Measurements from ENCODE around the gene HDGFL3.

HDGFL3 gene

GRCh38 chr15:83119968-83120581, 87.5 kb downstream of the HDGFL3 start:
- no peak overlapping the region for H3K9ac ChIP-seq (ENCODE audit: low read length)
- H2AFZ ChIP-seq (ENCODE audit: low read depth, low read length) = no peak overlapping the region
- no peaks in the 10 kb centered on the region for H3K9me3 ChIP-seq (ENCODE audit: insufficient read depth, low read length)
- TF ChIP-seq CTCF (IDR thresholded peaks at IDR 0.05; ENCODE audit: low read depth, low read length) (no peak), EZH2phosphoT487 (IDR thresholded peaks at IDR 0.05; ENCODE audit: low read depth) (no peak)
- peaks cover 4% of the 10 kb centered on the region for H3K36me3 ChIP-seq (replicated peaks; ENCODE audit: low read depth, low read length)
- peaks cover 16% of the 10 kb centered on the region for H3K4me1 ChIP-seq (ENCODE audit: low read length)
- no peaks in the 10 kb centered on the region for H3K79me2 ChIP-seq (ENCODE audit: low read length)
- no peaks in the 10 kb centered on the region for H4K20me1 ChIP-seq (ENCODE audit: insufficient read depth, low read length)
- no peaks in the 10 kb centered on the region for H3K27me3 ChIP-seq (ENCODE audit: low read depth, low read length)
- no peak overlapping the region for H3K4me3 ChIP-seq (ENCODE audit: low read length)
- H3K4me2 ChIP-seq (ENCODE audit: low read length) = no peak overlapping the region
- H3K27ac ChIP-seq (ENCODE audit: low read length) = no peak overlapping the region

- Histone ChIP-seq H3K4me2 (ENCODE audit: low read length) (no peak overlapping the region), H3K9ac (ENCODE audit: low read length) (no peak overlapping the region), H3K4me3 (ENCODE audit: low read length) (no peak overlapping the region), H2AFZ (ENCODE audit: low read depth, low read length) (no peak overlapping the region), H3K79me2 (ENCODE audit: low read length) (no peaks in the 10 kb centered on the region), H3K27me3 (ENCODE audit: low read depth, low read length) (no peaks in the 10 kb centered on the region), H3K9me3 (ENCODE audit: insufficient read depth, low read length) (no peaks in the 10 kb centered on the region), H3K27ac (ENCODE audit: low read length) (no peak overlapping the region), H4K20me1 (ENCODE audit: insufficient read depth, low read length) (no peaks in the 10 kb centered on the region), H3K4me1 (ENCODE audit: low read length) (peaks cover 16% of the 10 kb centered on the region), H3K36me3 (replicated peaks; ENCODE audit: low read depth, low read length) (peaks cover 10% of the 10 kb centered on the region)
- TF ChIP-seq CTCF (IDR thresholded peaks at IDR 0.05; ENCODE audit: low read depth, low read length) (no peak), EZH2phosphoT487 (IDR thresholded peaks at IDR 0.05; ENCODE audit: low read depth) (no peak)
These were observed 88.7 kb downstream of the HDGFL3 start for GRCh38 chr15:83118968-83119367.

- no peak for TF ChIP-seq EZH2phosphoT487 (IDR thresholded peaks at IDR 0.05; ENCODE audit: low read depth)
- no peak for TF ChIP-seq CTCF (IDR thresholded peaks at IDR 0.05; ENCODE audit: low read depth, low read length)
- H3K4me1 ChIP-seq (ENCODE audit: low read length) = peaks cover 16% of the 10 kb centered on the region
- H3K4me3 ChIP-seq (ENCODE audit: low read length) = no peak overlapping the region
- H2AFZ ChIP-seq (ENCODE audit: low read depth, low read length) = no peak overlapping the region
- no peak overlapping the region for H3K4me2 ChIP-seq (ENCODE audit: low read length)
- H3K9ac ChIP-seq (ENCODE audit: low read length) = no peak overlapping the region
- no peaks in the 10 kb centered on the region for H3K27me3 ChIP-seq (ENCODE audit: low read depth, low read length)
- no peaks in the 10 kb centered on the region for H3K9me3 ChIP-seq (ENCODE audit: insufficient read depth, low read length)
- peaks cover 11% of the 10 kb centered on the region for H3K36me3 ChIP-seq (replicated peaks; ENCODE audit: low read depth, low read length)
- no peaks in the 10 kb centered on the region for H3K79me2 ChIP-seq (ENCODE audit: low read length)
- H4K20me1 ChIP-seq (ENCODE audit: insufficient read depth, low read length) = no peaks in the 10 kb centered on the region
- H3K27ac ChIP-seq (ENCODE audit: low read length) = no peak overlapping the region
These were observed 89.3 kb downstream of the HDGFL3 start for GRCh38 chr15:83118291-83118827.

- Histone ChIP-seq H3K4me2 (ENCODE audit: low read length) (peak overlapping the region; percentile 61), H3K9me3 (ENCODE audit: insufficient read depth, low read length) (no peaks in the 10 kb centered on the region), H3K9ac (ENCODE audit: low read length) (no peak overlapping the region), H3K79me2 (ENCODE audit: low read length) (no peaks in the 10 kb centered on the region), H3K4me3 (ENCODE audit: low read length) (peak overlapping the region; percentile 20), H4K20me1 (ENCODE audit: insufficient read depth, low read length) (no peaks in the 10 kb centered on the region), H3K4me1 (ENCODE audit: low read length) (peaks cover 16% of the 10 kb centered on the region), H3K27me3 (ENCODE audit: low read depth, low read length) (no peaks in the 10 kb centered on the region), H3K36me3 (replicated peaks; ENCODE audit: low read depth, low read length) (peaks cover 11% of the 10 kb centered on the region), H2AFZ (ENCODE audit: low read depth, low read length) (no peak overlapping the region), H3K27ac (ENCODE audit: low read length) (peak overlapping the region; percentile 33)
- TF ChIP-seq EZH2phosphoT487 (IDR thresholded peaks at IDR 0.05; ENCODE audit: low read depth) = no peak
- no peak for TF ChIP-seq CTCF (IDR thresholded peaks at IDR 0.05; ENCODE audit: low read depth, low read length)
These were observed 91.6 kb downstream of the HDGFL3 start for GRCh38 chr15:83115831-83116565.

Data from OCI-LY3 (cell line).